Breast epithelium (tissue), 4 donors: ENCODE measurements around the gene SUCO. TPM values are rescaled to one million over a fixed set of nuclear protein-coding genes. Genes with fewer than 3 reads are reported as not detected.

ENCODE experiments used
- DNase-seq, 2 donors: peaks; one replicate each; pipeline ENCODE4 v3.0.0-alpha.2; 2019; ENCODE audit warnings: low spot score in 2 of 2
- H3K27ac ChIP-seq, 2 donors: fragments of 200-600 bp; sonication (generic) in 1 of 2; one replicate each; pipeline ENCODE4 v1.5.1; 2016 to 2019; ENCODE audit warnings: mild to moderate bottlenecking in 1 of 2
- H3K27me3 ChIP-seq, 2 donors: fragments of 200-600 bp; sonication (generic) in 1 of 2; one replicate each; pipeline versions ENCODE4 v1.5.1 to v1.6.0; 2017 to 2019; ENCODE audit warnings: control low read depth in 1 of 2, mild to moderate bottlenecking in 1 of 2
- H3K36me3 ChIP-seq: fragments of 200-600 bp; one replicate; pipeline ENCODE4 v1.5.1; 2019
- H3K4me1 ChIP-seq, 2 donors: fragments of 200-600 bp; sonication (generic); one replicate each; pipeline ENCODE4 v1.5.1; 2016 to 2019; ENCODE audit warnings: control low read depth in 1 of 2
- H3K4me3 ChIP-seq, 3 donors: fragments of 200-600 bp; sonication (generic); 1 replicate in 2 of 3; 2 replicates in 1 of 3; pipeline ENCODE4 v1.5.1; 2016 to 2019; ENCODE audit warnings: mild to moderate bottlenecking in 3 of 3, moderate library complexity in 2 of 3
- H3K9me3 ChIP-seq, 2 donors: fragments of 200-600 bp; sonication (generic) in 1 of 2; one replicate each; pipeline ENCODE4 v1.5.1; 2016 to 2019; ENCODE audit warnings: control low read depth in 1 of 2
- POLR2A ChIP-seq: fragments of 450-650 bp; IDR thresholded peaks from one replicate; pipeline ENCODE4 v1.6.1; 2016; ENCODE audit warnings: antibody characterized with exemption, mild to moderate bottlenecking, moderate library complexity
- POLR2AphosphoS5 ChIP-seq, 3 donors: sonication (generic); formaldehyde crosslinking; IDR thresholded peaks; one replicate each; pipeline ENCODE4 v1.6.1; 2017; ENCODE audit warnings: antibody characterized with exemption in 3 of 3
- intact Hi-C: fragments of 100-400 bp; cut with DNase I; formaldehyde crosslinking; loops from one replicate; pipeline ENCODE4 v1.15.1; 2023; ENCODE audit warnings: low total_unique reads
- total RNA-seq, 3 donors: library from RNA; depleted of rRNA; stranded (reverse); fragments of >200 nt; gene quantifications; one replicate each; pipeline ENCODE4 v1.1.0, GENCODE V29; 2016
- TF ChIP-seq, protein P1 (sequence below), 3 donors: fragments of 450-650 bp; IDR thresholded peaks; one replicate each; pipeline ENCODE4 v1.5.1; 2016 to 2017; ENCODE audit warnings: antibody characterized with exemption in 3 of 3, mild to moderate bottlenecking in 3 of 3, moderate library complexity in 3 of 3

The SUCO gene
- total RNA-seq, 3 donors from 2014 or later = 29.6 to 70.8 (median 43.9) TPM

DNA sequence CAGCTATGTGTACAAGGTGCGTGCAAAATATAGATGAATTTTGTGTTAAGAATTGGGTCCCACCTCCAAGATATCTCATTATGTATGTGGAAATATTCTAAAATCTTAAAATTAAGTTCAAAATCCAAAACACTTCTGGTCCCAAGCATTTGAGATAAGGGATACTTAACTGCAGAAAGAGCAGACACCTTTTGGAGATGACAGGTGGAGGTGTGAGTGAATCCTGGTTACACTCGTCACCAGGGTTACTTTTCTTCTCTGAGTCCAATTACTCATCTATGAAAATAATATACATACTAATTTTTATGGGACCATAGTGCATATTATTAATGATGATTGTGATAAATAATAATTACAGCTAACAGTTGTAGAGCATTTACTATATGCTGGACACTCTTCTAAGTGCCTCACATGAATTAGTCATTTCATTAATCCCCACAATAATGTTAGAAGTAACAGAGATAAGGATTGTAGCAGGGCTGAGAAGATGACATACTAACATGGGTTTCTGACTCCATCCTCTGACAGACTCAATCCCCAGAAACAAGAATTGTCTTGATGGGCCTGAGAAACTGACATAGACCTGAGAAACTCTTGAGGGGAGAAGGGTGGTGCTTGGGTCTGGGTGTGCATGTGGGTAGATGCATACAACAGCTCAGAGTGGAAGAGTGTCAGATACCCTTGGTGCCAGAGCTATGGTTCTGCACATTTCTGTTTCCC lies 117.7 kb downstream of the SUCO start:
- H3K4me3 ChIP-seq = no peak overlapping the region
- no peak overlapping the region for H3K27ac ChIP-seq
- H3K9me3 ChIP-seq = no peaks in the 10 kb centered on the region
- intact Hi-C loops = no loop called here
- no peaks in the 10 kb centered on the region for H3K4me1 ChIP-seq
- H3K27me3 ChIP-seq = no peaks in the 10 kb centered on the region
- DNase-seq = no peak
- no peaks in the 10 kb centered on the region for H3K36me3 ChIP-seq
- TF ChIP-seq, protein P1, sequence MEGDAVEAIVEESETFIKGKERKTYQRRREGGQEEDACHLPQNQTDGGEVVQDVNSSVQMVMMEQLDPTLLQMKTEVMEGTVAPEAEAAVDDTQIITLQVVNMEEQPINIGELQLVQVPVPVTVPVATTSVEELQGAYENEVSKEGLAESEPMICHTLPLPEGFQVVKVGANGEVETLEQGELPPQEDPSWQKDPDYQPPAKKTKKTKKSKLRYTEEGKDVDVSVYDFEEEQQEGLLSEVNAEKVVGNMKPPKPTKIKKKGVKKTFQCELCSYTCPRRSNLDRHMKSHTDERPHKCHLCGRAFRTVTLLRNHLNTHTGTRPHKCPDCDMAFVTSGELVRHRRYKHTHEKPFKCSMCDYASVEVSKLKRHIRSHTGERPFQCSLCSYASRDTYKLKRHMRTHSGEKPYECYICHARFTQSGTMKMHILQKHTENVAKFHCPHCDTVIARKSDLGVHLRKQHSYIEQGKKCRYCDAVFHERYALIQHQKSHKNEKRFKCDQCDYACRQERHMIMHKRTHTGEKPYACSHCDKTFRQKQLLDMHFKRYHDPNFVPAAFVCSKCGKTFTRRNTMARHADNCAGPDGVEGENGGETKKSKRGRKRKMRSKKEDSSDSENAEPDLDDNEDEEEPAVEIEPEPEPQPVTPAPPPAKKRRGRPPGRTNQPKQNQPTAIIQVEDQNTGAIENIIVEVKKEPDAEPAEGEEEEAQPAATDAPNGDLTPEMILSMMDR (IDR thresholded peaks at IDR 0.05) = no peak
- TF ChIP-seq POLR2AphosphoS5 (IDR thresholded peaks at IDR 0.05) (no peak), POLR2A (no peak)

DNA sequence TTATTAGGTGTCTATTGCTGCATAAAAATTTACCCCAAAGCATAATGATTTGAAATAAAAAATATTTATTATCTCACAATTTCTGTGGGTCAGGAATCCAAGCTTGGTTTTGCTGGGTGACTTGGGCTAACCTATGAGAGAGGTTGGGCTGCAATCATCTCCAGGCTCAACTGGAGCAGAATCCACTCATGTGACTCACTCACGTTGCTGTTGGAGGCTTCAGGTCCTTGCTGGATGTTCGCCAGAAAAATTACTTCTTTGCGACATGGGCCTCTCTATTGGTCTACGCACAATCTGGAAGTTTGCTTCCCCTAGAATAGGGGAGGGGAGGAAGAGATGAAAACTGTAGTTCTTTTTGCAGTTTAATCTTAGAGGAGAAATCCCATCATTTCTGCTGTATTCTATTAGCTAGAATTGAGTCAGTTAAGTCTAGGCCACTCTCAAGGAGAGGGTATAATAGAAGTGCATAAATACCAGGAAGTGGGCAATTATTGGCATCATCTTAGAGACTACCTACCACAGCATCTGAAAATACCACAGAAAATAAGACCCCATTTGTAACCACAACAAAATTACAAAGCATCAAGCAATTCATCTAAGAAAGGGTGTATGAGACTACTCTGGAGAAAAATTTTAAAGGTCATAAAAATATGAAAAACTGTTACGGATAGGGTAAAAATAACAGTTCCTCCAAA lies 120.2 kb downstream of the SUCO start:
- Histone ChIP-seq H3K4me1 (no peaks in the 10 kb centered on the region), H3K4me3 (no peak overlapping the region), H3K9me3 (no peaks in the 10 kb centered on the region), H3K27ac (no peak overlapping the region), H3K36me3 (no peaks in the 10 kb centered on the region), H3K27me3 (no peaks in the 10 kb centered on the region)
- TF ChIP-seq POLR2A (no peak), POLR2AphosphoS5 (IDR thresholded peaks at IDR 0.05) (no peak)
- TF ChIP-seq, protein P1 (IDR thresholded peaks at IDR 0.05) = no peak
- no peak for DNase-seq
- intact Hi-C loops = no loop called here

DNA sequence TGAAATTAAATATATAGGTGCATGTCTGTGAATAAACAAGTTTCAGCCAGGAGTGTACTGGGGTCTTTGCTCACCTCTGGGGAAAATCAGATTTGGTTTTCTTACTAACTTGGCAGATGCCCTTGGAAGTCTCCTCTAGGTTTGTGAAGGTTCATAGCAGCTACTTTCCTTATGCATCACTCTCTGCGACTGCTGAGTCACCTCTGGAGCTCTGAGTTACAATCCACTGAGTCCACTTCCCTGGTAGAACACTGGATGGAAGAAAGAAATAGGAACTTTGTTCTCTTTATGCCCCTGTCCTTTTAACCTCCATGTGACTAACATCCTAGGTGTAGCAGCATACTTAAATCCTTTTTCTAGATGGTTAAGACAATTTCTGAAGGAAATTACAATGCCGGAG lies 121.6 kb downstream of the SUCO start:
- Histone ChIP-seq H3K9me3 (no peaks in the 10 kb centered on the region), H3K27ac (no peak overlapping the region), H3K27me3 (no peaks in the 10 kb centered on the region), H3K4me3 (no peak overlapping the region), H3K4me1 (no peaks in the 10 kb centered on the region), H3K36me3 (no peaks in the 10 kb centered on the region)
- DNase-seq = no peak
- no peak for TF ChIP-seq POLR2AphosphoS5 (IDR thresholded peaks at IDR 0.05)
- no peak for TF ChIP-seq POLR2A
- TF ChIP-seq, protein P1 (IDR thresholded peaks at IDR 0.05) = no peak
- intact Hi-C loops = no loop called here

DNA sequence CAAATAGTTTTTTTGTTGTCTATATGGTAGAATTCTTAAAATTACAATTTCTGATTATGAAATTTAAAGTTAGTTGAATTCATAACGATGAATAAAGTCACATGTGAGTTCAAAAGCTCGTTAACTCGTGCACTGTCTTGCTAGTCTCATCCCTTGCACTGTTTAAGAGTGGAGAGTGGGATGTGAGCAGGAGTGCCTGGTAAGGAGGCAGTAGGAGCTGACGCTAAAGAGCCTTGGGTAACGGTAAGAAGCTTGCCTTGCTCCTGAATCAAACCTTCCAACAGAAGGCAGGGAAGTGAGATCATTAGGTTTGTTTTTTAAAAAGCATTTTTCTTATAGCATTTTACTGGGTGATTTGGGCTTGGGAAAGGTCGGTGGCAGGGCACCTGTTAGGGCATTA lies 123.6 kb downstream of the SUCO start:
- TF ChIP-seq, protein P1 (IDR thresholded peaks at IDR 0.05) = no peak
- TF ChIP-seq POLR2A (no peak), POLR2AphosphoS5 (IDR thresholded peaks at IDR 0.05) (no peak)

DNA sequence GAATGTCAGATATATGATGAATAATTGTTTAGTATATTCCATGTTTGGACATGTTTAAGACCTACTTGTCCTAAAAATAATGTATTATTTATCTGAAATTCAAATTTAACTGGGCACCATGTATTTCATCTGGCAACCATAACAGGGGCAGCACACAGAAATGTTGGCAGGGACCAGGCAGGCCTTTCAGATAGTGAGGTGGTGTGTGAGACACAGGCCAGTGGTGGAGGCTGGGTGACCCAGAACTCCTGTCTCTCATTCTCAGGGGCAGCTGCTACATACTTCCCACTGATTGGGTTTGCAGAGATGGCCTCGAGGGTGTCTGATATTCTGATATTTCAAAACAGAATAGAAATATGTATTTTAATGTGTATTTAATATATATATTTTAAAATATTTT lies 124.6 kb downstream of the SUCO start:
- no peak overlapping the region for H3K4me3 ChIP-seq
- no peaks in the 10 kb centered on the region for H3K9me3 ChIP-seq

More for the DNA sequence above, 123.6 kb downstream of the SUCO start:
- Histone ChIP-seq H3K9me3 (no peaks in the 10 kb centered on the region), H3K27ac (no peak overlapping the region), H3K4me1 (no peaks in the 10 kb centered on the region), H3K27me3 (no peaks in the 10 kb centered on the region), H3K4me3 (no peak overlapping the region), H3K36me3 (no peaks in the 10 kb centered on the region)
- no peak for DNase-seq
- intact Hi-C loops = no loop called here

More for the DNA sequence above, 124.6 kb downstream of the SUCO start:
- no peaks in the 10 kb centered on the region for H3K27me3 ChIP-seq
- TF ChIP-seq POLR2A (no peak), POLR2AphosphoS5 (IDR thresholded peaks at IDR 0.05) (no peak)
- TF ChIP-seq, protein P1 (IDR thresholded peaks at IDR 0.05) = no peak
- DNase-seq = no peak
- intact Hi-C loops = no loop called here
- no peaks in the 10 kb centered on the region for H3K4me1 ChIP-seq
- no peak overlapping the region for H3K27ac ChIP-seq
- H3K36me3 ChIP-seq = no peaks in the 10 kb centered on the region
